Breast epithelium (tissue), 3 donors: ENCODE measurements around the gene FDXR.

ENCODE experiments used
- CTCF ChIP-seq, 3 donors: fragments of 450-650 bp; IDR thresholded peaks; one replicate each; pipeline ENCODE4 v1.5.1; 2016 to 2017; ENCODE audit warnings: antibody characterized with exemption in 3 of 3, mild to moderate bottlenecking in 3 of 3, moderate library complexity in 3 of 3
- POLR2A ChIP-seq: fragments of 450-650 bp; IDR thresholded peaks from one replicate; pipeline ENCODE4 v1.6.1; 2016; ENCODE audit warnings: antibody characterized with exemption, mild to moderate bottlenecking, moderate library complexity

DNA sequence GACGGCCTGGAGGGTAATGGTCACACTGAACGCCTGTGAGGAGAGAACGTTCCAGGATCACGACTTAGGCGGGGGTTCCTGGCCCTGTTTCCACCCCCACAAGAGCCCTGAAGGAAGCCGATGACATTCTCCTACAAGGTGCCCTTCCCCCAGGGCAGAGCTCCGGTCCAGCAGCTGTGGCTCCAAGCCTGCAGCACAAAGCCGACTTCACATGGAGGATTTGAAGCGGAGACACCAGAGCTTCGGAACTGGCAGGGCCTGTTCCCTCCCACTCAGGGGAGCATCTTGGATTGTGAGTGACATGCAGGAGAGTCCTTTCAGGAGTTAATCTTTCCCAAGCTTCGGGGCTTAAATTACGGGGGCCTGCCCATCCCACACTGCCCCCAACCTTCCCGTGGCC, 15.7 kb upstream of the FDXR start:
- TF ChIP-seq CTCF (IDR thresholded peaks at IDR 0.05) (no peak), POLR2A (no peak)
